Right lobe of liver (tissue), 4 donors: Measurements from ENCODE around the gene RAB22A.

Source experiments
- POLR2A ChIP-seq: fragments of 450-650 bp; IDR thresholded peaks from one replicate; pipeline ENCODE4 v1.6.1; 2017; ENCODE audit warnings: antibody characterized with exemption, mild to moderate bottlenecking
- TF ChIP-seq, protein P1 (sequence below), 4 donors: fragments of 200-600 bp in 3 of 4; fragments of 450-650 bp in 1 of 4; IDR thresholded peaks; one replicate each; pipeline versions ENCODE4 v1.5.1 to v1.8.0; 2016 to 2022; ENCODE audit warnings: antibody characterized with exemption in 4 of 4, mild to moderate bottlenecking in 2 of 4
- donor health status: DM: no; HTN: no; CAD: no.
- donor health status: DM: no; HTN: no; CAD: no.
- donor health status: DM: no; HTN: yes; CAD: no.

DNA sequence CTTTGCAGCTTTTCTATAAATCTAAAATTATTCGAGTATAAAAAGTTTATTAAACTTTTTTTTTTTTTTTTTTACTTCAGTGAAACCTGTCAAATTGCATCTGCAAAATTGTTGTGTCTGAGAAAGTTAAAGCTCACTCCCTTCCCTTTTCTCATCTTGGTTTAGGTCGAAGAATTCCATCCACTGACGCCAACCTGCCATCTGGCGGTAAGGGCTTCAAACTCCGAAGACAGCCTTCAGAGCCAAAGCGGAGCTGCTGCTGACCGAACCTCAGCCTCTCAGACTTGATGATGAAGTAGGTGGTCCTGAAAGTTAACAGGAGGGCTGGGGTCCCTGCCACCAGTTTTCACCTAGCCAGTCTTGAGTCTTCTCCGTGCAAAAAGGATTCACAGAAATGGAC, 49.9 kb downstream of the RAB22A start:
- TF ChIP-seq, protein P1, sequence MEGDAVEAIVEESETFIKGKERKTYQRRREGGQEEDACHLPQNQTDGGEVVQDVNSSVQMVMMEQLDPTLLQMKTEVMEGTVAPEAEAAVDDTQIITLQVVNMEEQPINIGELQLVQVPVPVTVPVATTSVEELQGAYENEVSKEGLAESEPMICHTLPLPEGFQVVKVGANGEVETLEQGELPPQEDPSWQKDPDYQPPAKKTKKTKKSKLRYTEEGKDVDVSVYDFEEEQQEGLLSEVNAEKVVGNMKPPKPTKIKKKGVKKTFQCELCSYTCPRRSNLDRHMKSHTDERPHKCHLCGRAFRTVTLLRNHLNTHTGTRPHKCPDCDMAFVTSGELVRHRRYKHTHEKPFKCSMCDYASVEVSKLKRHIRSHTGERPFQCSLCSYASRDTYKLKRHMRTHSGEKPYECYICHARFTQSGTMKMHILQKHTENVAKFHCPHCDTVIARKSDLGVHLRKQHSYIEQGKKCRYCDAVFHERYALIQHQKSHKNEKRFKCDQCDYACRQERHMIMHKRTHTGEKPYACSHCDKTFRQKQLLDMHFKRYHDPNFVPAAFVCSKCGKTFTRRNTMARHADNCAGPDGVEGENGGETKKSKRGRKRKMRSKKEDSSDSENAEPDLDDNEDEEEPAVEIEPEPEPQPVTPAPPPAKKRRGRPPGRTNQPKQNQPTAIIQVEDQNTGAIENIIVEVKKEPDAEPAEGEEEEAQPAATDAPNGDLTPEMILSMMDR (IDR thresholded peaks at IDR 0.05), result no peak
- no peak for TF ChIP-seq POLR2A
